RWPE1 (cell line): ENCODE results near the gene DLGAP3.

Experiments
- CTCF ChIA-PET: fragments of 350-600 bp; sonication (Branson Sonifier 250); formaldehyde crosslinking; extraction: SDS; loops from one replicate; lab custom pipeline; 2021; lab: Yijun Ruan, JAX
- POLR2A ChIA-PET: fragments of 400-600 bp; formaldehyde crosslinking; extraction: SDS; loops from one replicate; lab custom pipeline; 2020; ENCODE audit warnings: antibody characterized with exemption; ENCODE audit not compliant: low non-redundant PET; lab: Yijun Ruan, JAX
- DNase-seq: peaks from one replicate; pipeline ENCODE4 v3.0.0; 2012; ENCODE audit warnings: low spot score
- H3K27ac ChIP-seq: fragments of 450-650 bp; 2 replicates; pipeline ENCODE4 v1.5.1; 2017
- CTCF ChIP-seq: fragments of 450-650 bp; conservative IDR thresholded peaks from 2 replicates; pipeline ENCODE4 v1.5.1; 2017; ENCODE audit warnings: low read depth, mild to moderate bottlenecking

Gene DLGAP3

DNA sequence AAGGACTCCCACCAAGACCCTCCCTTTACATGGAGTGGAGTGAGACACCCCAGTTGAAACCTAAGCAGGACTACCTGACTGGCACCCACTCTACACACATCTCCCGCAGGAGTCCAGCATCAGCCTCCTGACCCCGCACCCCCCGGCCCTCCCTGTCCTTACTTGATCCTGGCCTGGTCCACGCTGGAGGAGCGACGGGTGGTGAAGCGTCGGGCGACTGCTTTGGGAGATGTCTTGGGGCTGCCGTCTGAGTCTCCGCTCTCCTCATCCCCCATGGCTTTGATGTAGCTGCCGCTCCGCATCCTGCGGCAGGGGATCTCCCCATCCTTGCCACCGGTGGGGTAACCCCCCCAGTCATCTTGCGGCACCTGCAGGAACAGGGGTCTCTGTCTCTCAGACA lies 29.5 kb downstream of the DLGAP3 start:
- TF ChIP-seq CTCF, result no peak
- no peak overlapping the region for H3K27ac ChIP-seq
- ChIA-PET CTCF (interaction anchor here (0.5 to 0.7 kb wide), 3 partner anchors 7 to 833 kb away, joined by 3 read pairs; no protein-coding TSS in a partner anchor), POLR2A (no interaction called here)
- DNase-seq, result no peak

DNA sequence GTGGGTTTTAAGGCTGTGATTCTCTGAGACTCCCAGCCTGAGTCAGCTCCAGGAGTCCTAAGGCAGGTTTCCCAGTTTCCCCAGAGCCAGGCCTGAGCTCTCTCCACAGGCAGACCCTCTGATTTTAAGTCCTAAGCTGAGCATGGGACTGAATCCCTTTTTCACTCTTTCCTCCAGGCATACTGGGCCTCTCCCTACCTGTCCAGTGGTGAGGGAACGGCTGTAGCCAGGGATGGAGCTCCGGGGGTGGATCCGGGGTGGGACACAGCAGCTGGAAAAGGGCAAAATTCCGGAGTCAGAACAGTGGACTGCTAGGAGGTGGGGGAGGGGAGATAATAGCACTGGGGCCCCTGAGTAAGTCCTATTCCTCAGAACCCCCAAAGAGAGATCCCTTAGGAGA lies 30.0 kb downstream of the DLGAP3 start:
- no peak for TF ChIP-seq CTCF
- CTCF ChIA-PET, result interaction anchor here (0.5 to 0.7 kb wide), 3 partner anchors 8 to 833 kb away, joined by 3 read pairs; no protein-coding TSS in a partner anchor
- no peak for DNase-seq
- POLR2A ChIA-PET, result no interaction called here
- H3K27ac ChIP-seq, result no peak overlapping the region

DNA sequence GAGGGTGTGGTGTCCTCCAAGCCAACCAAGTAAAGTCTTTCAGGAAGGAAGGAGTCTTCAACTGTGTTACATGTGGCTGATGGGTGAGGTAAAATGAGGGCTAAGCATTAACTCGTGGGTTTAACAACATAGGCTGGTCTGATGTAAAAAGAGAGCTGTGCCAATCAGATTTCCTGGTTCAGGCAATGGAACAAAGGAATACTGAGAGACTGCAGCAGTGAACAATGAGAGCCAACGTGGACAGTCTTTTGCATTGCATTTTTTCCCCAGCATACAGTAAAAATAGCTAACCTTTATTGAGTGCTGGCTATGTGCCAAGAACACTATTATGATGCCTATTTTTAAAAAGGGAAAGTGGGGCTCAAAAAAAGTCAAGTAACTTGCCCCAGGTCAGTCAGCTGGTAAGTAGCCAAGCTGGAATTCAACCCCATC lies 31.1 kb downstream of the DLGAP3 start:
- ChIA-PET POLR2A (no interaction called here), CTCF (interaction anchor here (0.6 kb wide), 1 partner anchor 231 kb away, joined by 8 read pairs; no protein-coding TSS in a partner anchor)
- no peak for TF ChIP-seq CTCF
- no peak for DNase-seq
- H3K27ac ChIP-seq, result no peak overlapping the region

GRCh38 chr1:34896612-34897011 lies 32.8 kb downstream of the DLGAP3 start:
- no peak overlapping the region for H3K27ac ChIP-seq
- ChIA-PET POLR2A (interaction anchor here (0.6 kb wide), 1 partner anchor 12 kb away, joined by 4 read pairs; no protein-coding TSS in a partner anchor), CTCF (interaction anchor here (0.7 kb wide), 1 partner anchor 44 kb away, joined by 4 read pairs; no protein-coding TSS in a partner anchor)
- no peak for DNase-seq
- no peak for TF ChIP-seq CTCF

DNA sequence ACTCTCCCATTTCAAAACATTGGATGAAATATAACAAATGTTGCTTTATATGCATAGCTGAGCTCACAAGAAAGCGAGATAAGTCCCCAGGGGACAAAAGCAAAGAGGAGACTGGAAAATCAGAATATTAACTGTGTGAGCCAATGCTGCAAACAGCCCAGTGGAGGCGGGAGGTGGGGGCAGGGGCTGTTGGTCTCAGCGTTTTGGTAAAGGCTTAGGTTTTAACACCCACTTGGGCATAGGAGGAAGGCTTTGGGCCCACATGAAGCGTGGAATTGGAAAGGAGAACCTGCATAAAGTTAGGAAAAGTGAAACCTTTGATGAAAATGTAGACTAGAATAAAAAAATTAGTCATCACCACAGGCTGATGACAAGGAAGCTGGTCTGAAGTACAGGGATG lies 39.7 kb downstream of the DLGAP3 start:
- TF ChIP-seq CTCF, result no peak
- DNase-seq, result no peak
- H3K27ac ChIP-seq, result no peak overlapping the region
- ChIA-PET CTCF (interaction anchor here (0.6 kb wide), 1 partner anchor 30 kb away, joined by 4 read pairs; the partner anchor contains the start of gene SMIM12), POLR2A (no interaction called here)

DNA sequence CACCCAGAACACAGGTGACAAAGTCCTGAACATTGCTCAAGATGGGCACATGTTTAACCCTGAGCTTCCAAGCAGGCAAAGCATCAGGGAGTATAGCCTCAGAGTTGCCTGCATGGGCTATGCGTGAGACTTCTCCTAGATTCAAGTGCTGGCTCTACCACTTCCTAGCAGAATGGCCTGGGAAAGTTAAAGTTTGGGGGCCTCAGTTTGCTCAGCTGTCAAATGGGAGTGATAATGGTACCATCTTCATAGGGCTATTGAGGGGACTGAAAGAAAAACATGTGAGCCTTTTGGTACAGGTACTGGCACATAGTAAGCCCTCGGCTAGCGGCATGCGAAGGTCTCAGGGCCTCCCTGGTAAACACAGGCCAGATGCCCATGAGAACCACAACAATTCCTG lies 41.9 kb downstream of the DLGAP3 start:
- ChIA-PET CTCF (interaction anchor here (0.5 kb wide), 1 partner anchor 9 kb away, joined by 3 read pairs; no protein-coding TSS in a partner anchor), POLR2A (no interaction called here)
- TF ChIP-seq CTCF, result no peak
- DNase-seq, result no peak
- no peak overlapping the region for H3K27ac ChIP-seq
